B cell (primary cell): ENCODE results near the gene GEMIN7. TPM values are rescaled to one million over a fixed set of nuclear protein-coding genes. Genes with fewer than 3 reads are reported as not detected.

Source experiments
- ATAC-seq: fragments of 200-7000 bp; cut with Tn5 transposase; one replicate; pipeline ENCODE4 v1.10.0; 2021; ENCODE audit warnings: low read depth, mild to moderate bottlenecking, moderate number of reproducible peaks, moderate library complexity
- CTCF ChIA-PET: fragments of 350-600 bp; sonication (Branson Sonifier 250); formaldehyde crosslinking; loops from one replicate; lab custom pipeline; 2021; ENCODE audit warnings: antibody characterized with exemption, inconsistent platforms; lab: Charles Lee
- POLR2A ChIA-PET: fragments of 350-600 bp; sonication (Branson Sonifier 250); formaldehyde crosslinking; loops from one replicate; lab custom pipeline; 2021; ENCODE audit warnings: antibody characterized with exemption; lab: Charles Lee
- DNase-seq: peaks from one replicate; pipeline ENCODE4 v3.0.0; 2013
- H2AFZ ChIP-seq: 2 replicates; pipeline ENCODE4 v1.6.1; 2012; ENCODE audit warnings: mild to moderate bottlenecking, low read depth, low read length; ENCODE audit not compliant: insufficient read depth, poor library complexity, severe bottlenecking
- H3K27ac ChIP-seq, 2 donors: 1 replicate in 1 of 2; 2 replicates in 1 of 2; pipeline ENCODE4 v1.5.1; 2012 to 2013; ENCODE audit warnings: low read length in 2 of 2, mild to moderate bottlenecking in 2 of 2, moderate library complexity in 1 of 2
- H3K27me3 ChIP-seq, 4 experiments: fragments of 200-600 bp in 1 of 4; sonication (generic) in 1 of 4; replicated peaks in 1 of 4; 1 replicate in 2 of 4; 2 replicates in 2 of 4; pipeline versions ENCODE4 v1.6.1 to v1.7.0; 2013 to 2016; ENCODE audit warnings: low read length in 3 of 4, mild to moderate bottlenecking in 2 of 4, mixed read lengths in 1 of 4, moderate library complexity in 1 of 4; ENCODE audit not compliant: insufficient read depth in 4 of 4, control insufficient read depth in 3 of 4; ENCODE audit errors: control extremely low read depth in 1 of 4
- H3K36me3 ChIP-seq, 2 experiments: replicated peaks in 1 of 2; 1 replicate in 1 of 2; 2 replicates in 1 of 2; pipeline versions ENCODE4 v1.6.1 to v1.7.1; 2013; ENCODE audit warnings: low read length in 1 of 2; ENCODE audit not compliant: insufficient read depth in 2 of 2, control insufficient read depth in 1 of 2; ENCODE audit errors: control extremely low read depth in 1 of 2, extremely low read depth in 1 of 2
- H3K4me1 ChIP-seq, 2 donors: fragments of 200-600 bp in 1 of 2; sonication (generic) in 1 of 2; 1 replicate in 1 of 2; 2 replicates in 1 of 2; pipeline versions ENCODE4 v1.5.1 to v1.6.1; 2013 to 2017; ENCODE audit warnings: low read length in 2 of 2; ENCODE audit not compliant: control insufficient read depth in 2 of 2, insufficient read depth in 2 of 2
- H3K4me2 ChIP-seq: replicated peaks from 2 replicates; pipeline ENCODE3; 2012; ENCODE audit warnings: mild to moderate bottlenecking, low read depth, low read length; ENCODE audit not compliant: poor library complexity, severe bottlenecking
- H3K4me3 ChIP-seq, 5 experiments: fragments of 200-600 bp in 1 of 5; sonication (generic) in 1 of 5; 1 replicate in 3 of 5; 2 replicates in 2 of 5; pipeline versions ENCODE4 v1.5.1 to v1.7.0; 2011 to 2016; ENCODE audit warnings: low read length in 4 of 5, mild to moderate bottlenecking in 4 of 5, low read depth in 2 of 5, control low read depth in 1 of 5, moderate library complexity in 1 of 5; ENCODE audit not compliant: insufficient read depth in 1 of 5; ENCODE audit errors: control extremely low read depth in 1 of 5, extremely low read depth in 1 of 5
- H3K79me2 ChIP-seq: fragments of 200-600 bp; sonication (generic); one replicate; pipeline ENCODE4 v1.6.0; 2016; ENCODE audit warnings: low read length; ENCODE audit not compliant: control insufficient read depth, insufficient read depth
- H3K9ac ChIP-seq: fragments of 200-600 bp; sonication (generic); 2 replicates; pipeline ENCODE4 v1.6.1; 2017; ENCODE audit warnings: mild to moderate bottlenecking, low read length, moderate library complexity
- H3K9me3 ChIP-seq, 3 donors: one replicate each; pipeline versions ENCODE4 v1.6.1 to v1.7.1; 2013; ENCODE audit warnings: low read length in 2 of 3; ENCODE audit not compliant: control insufficient read depth in 2 of 3, insufficient read depth in 1 of 3; ENCODE audit errors: control extremely low read depth in 1 of 3
- H4K20me1 ChIP-seq: 2 replicates; pipeline ENCODE4 v1.6.0; 2012; ENCODE audit warnings: mild to moderate bottlenecking, low read length; ENCODE audit not compliant: insufficient read depth, control insufficient read depth, poor library complexity, severe bottlenecking
- H3K27ac Mint-ChIP-seq: one replicate; pipeline ENCODE4 v1.8.0; 2021; ENCODE audit warnings: mixed read lengths
- H3K27me3 Mint-ChIP-seq: one replicate; pipeline ENCODE4 v1.8.0; 2021; ENCODE audit warnings: mixed read lengths
- H3K4me1 Mint-ChIP-seq: one replicate; pipeline ENCODE4 v1.8.0; 2021; ENCODE audit warnings: mixed read lengths
- H3K4me3 Mint-ChIP-seq: one replicate; pipeline ENCODE4 v1.8.0; 2021; ENCODE audit warnings: mixed read lengths
- H3K9me3 Mint-ChIP-seq: one replicate; pipeline ENCODE4 v1.8.0; 2022; ENCODE audit warnings: mixed read lengths; ENCODE audit not compliant: insufficient read depth
- EZH2 ChIP-seq: IDR thresholded peaks from 2 replicates; pipeline ENCODE4 v1.6.1; 2012; ENCODE audit warnings: borderline replicate concordance, low read depth, mild to moderate bottlenecking, moderate library complexity, low read length; ENCODE audit not compliant: insufficient read depth, poor library complexity, severe bottlenecking
- WGBS: methylation state at CpG from one replicate; pipeline ENCODE4 v1.1.5; 2013; ENCODE audit warnings: missing lambda C conversion rate; ENCODE audit not compliant: insufficient coverage; 5-methylcytosine and 5-hydroxymethylcytosine counted together
- intact Hi-C: fragments of 100-400 bp; cut with micrococcal nuclease; formaldehyde crosslinking; loops from one replicate; pipeline ENCODE4 v1.10.0; 2022
- polyA plus RNA-seq: library from polyadenylated mRNA; depleted of rRNA; stranded (reverse); fragments of >200 nt; gene quantifications from 2 replicates; pipeline ENCODE4 v1.2.3, GENCODE V29; 2012
- total RNA-seq, 2 donors: library from RNA; stranded (reverse); fragments of 120-200 nt in 1 of 2; gene quantifications; 1 replicate in 1 of 2; 2 replicates in 1 of 2; pipeline versions ENCODE4 v1.2.3 to v1.2.4, GENCODE V29; 2013 to 2022
- TF ChIP-seq, protein P1 (sequence below): fragments of 200-600 bp; IDR thresholded peaks from one replicate; pipeline ENCODE4 v1.8.0; 2022; ENCODE audit warnings: antibody characterized with exemption, mild to moderate bottlenecking

GEMIN7 gene
- total and polyA plus RNA-seq, 2 donors (not counting 1 experiment from before 2014, with no cell fraction given) = 43.0 to 89.4 TPM

DNA sequence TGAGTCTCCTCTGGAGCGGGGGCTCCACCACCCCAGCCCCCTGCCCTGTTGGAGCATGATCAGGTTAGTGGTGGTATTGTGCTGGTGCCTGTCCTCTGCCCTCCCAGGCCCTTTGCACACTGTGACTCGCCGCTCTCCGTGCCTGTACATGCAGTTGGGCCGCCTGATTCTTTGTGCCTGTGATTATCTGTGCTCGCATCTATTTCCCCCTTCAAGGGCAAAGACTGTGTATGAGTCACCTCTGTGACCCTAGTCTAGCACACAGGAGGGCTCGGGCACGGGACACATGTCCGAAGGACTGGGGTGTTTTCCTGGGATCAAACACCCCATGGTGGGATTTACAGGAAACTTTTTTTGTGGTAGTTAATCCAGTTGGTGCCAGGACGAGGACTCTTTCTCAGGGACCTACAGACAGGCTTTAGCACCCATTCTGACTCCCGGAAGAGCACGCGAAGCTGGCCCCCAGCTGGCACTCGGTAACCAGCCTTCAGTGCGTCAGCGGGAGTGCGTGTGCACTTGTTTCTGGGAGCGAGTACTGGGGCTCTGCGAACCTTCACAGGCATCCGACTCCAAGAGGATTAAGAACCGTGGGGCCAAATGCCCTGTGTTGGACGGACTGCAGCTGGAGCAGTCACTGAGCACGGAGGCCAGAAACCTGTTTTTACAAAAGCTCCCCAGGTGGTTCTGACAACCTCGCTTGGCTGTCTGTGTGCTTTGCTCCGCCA is 20.6 kb downstream of the GEMIN7 start:
- Histone ChIP-seq H3K9ac (no peak overlapping the region), H3K27ac (no peak overlapping the region), H2AFZ (no peak overlapping the region), H3K36me3 (peaks cover 0 to 3% of the 10 kb centered on the region in 2 experiments), H3K79me2 (peaks cover 96% of the 10 kb centered on the region), H3K4me3 (no peak overlapping the region), H3K9me3 (no peaks in the 10 kb centered on the region), H3K4me1 (peaks cover 21 to 35% of the 10 kb centered on the region in 2 donors), H3K27me3 (no peaks in the 10 kb centered on the region), H4K20me1 (peaks cover 93% of the 10 kb centered on the region), H3K4me2 (no peak overlapping the region)
- CTCF ChIA-PET = interaction anchor here (1.1 kb wide), 1 partner anchor 25 kb away, joined by 3 read pairs; no protein-coding TSS in a partner anchor
- Mint-ChIP-seq H3K27me3 (no peaks in the 10 kb centered on the region), H3K9me3 (no peaks in the 10 kb centered on the region), H3K4me1 (peaks cover 66% of the 10 kb centered on the region), H3K4me3 (no peak overlapping the region), H3K27ac (no peak overlapping the region)
- TF ChIP-seq EZH2 = no peak
- TF ChIP-seq, protein P1, sequence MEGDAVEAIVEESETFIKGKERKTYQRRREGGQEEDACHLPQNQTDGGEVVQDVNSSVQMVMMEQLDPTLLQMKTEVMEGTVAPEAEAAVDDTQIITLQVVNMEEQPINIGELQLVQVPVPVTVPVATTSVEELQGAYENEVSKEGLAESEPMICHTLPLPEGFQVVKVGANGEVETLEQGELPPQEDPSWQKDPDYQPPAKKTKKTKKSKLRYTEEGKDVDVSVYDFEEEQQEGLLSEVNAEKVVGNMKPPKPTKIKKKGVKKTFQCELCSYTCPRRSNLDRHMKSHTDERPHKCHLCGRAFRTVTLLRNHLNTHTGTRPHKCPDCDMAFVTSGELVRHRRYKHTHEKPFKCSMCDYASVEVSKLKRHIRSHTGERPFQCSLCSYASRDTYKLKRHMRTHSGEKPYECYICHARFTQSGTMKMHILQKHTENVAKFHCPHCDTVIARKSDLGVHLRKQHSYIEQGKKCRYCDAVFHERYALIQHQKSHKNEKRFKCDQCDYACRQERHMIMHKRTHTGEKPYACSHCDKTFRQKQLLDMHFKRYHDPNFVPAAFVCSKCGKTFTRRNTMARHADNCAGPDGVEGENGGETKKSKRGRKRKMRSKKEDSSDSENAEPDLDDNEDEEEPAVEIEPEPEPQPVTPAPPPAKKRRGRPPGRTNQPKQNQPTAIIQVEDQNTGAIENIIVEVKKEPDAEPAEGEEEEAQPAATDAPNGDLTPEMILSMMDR = no peak
- DNase-seq = no peak
- ATAC-seq = no peak
- intact Hi-C loops = no loop called here
- WGBS = 93% methylated on average over 24 of the region's 25 CpGs
- POLR2A ChIA-PET = no interaction called here

DNA sequence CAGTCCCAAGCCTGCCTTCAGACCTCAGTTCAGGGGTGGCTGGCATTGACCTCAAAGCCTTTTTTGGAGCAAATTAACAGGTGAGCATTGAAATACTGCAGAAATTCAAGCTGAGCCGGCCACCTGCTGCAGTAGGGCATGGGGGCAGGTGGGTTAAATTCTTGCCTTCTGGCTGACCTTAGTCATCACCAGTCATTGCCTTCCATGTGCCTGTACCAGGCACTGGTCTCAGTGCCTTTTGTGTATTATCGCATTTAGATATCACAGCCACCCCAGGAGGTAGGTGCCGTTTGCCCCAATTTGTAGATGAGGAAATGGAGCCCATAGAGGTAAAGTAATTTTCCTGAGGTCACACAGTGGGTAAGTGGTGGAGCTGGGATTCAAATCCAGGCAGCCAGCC is 21.1 kb downstream of the GEMIN7 start:
- no peak overlapping the region for H3K27ac ChIP-seq
- no peak for ATAC-seq
- peaks cover 96% of the 10 kb centered on the region for H3K79me2 ChIP-seq
- peaks cover 23 to 36% of the 10 kb centered on the region in 2 donors for H3K4me1 ChIP-seq
- no peaks in the 10 kb centered on the region for H3K9me3 ChIP-seq
- peaks cover 0 to 3% of the 10 kb centered on the region in 2 experiments for H3K36me3 ChIP-seq
- no peak for TF ChIP-seq EZH2
- TF ChIP-seq, protein P1 = no peak
- DNase-seq = no peak
- peaks cover 68% of the 10 kb centered on the region for H3K4me1 Mint-ChIP-seq
- no peak overlapping the region for H3K27ac Mint-ChIP-seq
- intact Hi-C loops = no loop called here
- no peaks in the 10 kb centered on the region for H3K9me3 Mint-ChIP-seq
- 96% methylated on average over 3 of the region's 3 CpGs for WGBS
- POLR2A ChIA-PET = no interaction called here
- CTCF ChIA-PET = no interaction called here
- H3K27me3 ChIP-seq = no peaks in the 10 kb centered on the region
- H3K27me3 Mint-ChIP-seq = no peaks in the 10 kb centered on the region
- H4K20me1 ChIP-seq = peaks cover 93% of the 10 kb centered on the region
- no peak overlapping the region for H3K4me3 Mint-ChIP-seq
- H3K4me2 ChIP-seq = no peak overlapping the region
- no peak overlapping the region for H2AFZ ChIP-seq
- H3K9ac ChIP-seq = no peak overlapping the region
- H3K4me3 ChIP-seq = no peak overlapping the region
